ENCODE results near the gene RAB27A. TPM values are rescaled to one million over a fixed set of nuclear protein-coding genes. Genes with fewer than 3 reads are reported as not detected.

RAB27A gene
- total and polyA plus RNA-seq, 10 of the 15 experiments (the other 5 are each of a cell fraction or from before 2014, with no cell fraction given) = 13.3 to 139 (median 35.2) TPM

DNA sequence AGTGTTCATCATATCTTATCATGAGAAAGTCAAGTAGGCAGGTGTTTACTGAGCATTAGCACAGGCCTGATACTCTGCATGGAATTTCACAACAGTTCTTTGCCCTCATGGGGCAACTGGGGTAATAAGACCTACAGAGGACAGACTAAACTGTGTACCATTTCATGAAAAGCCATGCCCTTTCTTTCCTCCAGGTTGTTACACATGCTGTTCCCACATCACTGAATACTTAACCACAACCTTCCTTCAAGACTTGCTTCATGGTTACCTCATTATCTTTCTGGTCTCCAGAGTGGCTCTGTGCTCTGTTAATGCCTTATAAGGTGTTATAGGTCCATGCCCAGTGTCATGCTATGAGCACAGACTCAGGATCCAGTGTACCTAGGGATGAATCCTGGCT, 64.7 kb downstream of the RAB27A start (continued):
- TF ChIP-seq BACH1 (IDR thresholded peaks at IDR 0.05; ENCODE audit: borderline replicate concordance) (no peak), TAF1 (IDR thresholded peaks at IDR 0.05; ENCODE audit: borderline replicate concordance, low read depth, low read length) (no peak), ZNF622 (IDR thresholded peaks at IDR 0.05) (no peak), KDM1A (IDR thresholded peaks at IDR 0.05; ENCODE audit: borderline replicate concordance) (no peak), CBX3 (IDR thresholded peaks at IDR 0.05; ENCODE audit: borderline replicate concordance, low read depth) (no peak), SREBF1 (IDR thresholded peaks at IDR 0.05; ENCODE audit: low read length) (no peak), NR2C2 (IDR thresholded peaks at IDR 0.05; ENCODE audit: borderline replicate concordance, control insufficient read depth, insufficient read length, low read depth) (no peak), EED (IDR thresholded peaks at IDR 0.05; ENCODE audit: low read depth) (peak; percentile 67), TCF12 (IDR thresholded peaks at IDR 0.05; ENCODE audit: low read depth, low read length) (no peak), BMI1 (IDR thresholded peaks at IDR 0.05; ENCODE audit: borderline replicate concordance) (no peak), ZNF592 (IDR thresholded peaks at IDR 0.05) (no peak), IRF4 (IDR thresholded peaks at IDR 0.05; ENCODE audit: low read depth, low read length) (no peak), WRNIP1 (IDR thresholded peaks at IDR 0.05; ENCODE audit: borderline replicate concordance, low read depth, low read length) (no peak), KLF5 (IDR thresholded peaks at IDR 0.05; ENCODE audit: partially characterized antibody) (no peak), E2F4 (IDR thresholded peaks at IDR 0.05; ENCODE audit: low read depth, low read length) (no peak), SUZ12 (IDR thresholded peaks at IDR 0.05; ENCODE audit: unreplicated experiment) (no peak), CUX1 (IDR thresholded peaks at IDR 0.05; ENCODE audit: insufficient replicate concordance, low read depth, low read length) (no peak)
- TF ChIP-seq, protein P1, sequence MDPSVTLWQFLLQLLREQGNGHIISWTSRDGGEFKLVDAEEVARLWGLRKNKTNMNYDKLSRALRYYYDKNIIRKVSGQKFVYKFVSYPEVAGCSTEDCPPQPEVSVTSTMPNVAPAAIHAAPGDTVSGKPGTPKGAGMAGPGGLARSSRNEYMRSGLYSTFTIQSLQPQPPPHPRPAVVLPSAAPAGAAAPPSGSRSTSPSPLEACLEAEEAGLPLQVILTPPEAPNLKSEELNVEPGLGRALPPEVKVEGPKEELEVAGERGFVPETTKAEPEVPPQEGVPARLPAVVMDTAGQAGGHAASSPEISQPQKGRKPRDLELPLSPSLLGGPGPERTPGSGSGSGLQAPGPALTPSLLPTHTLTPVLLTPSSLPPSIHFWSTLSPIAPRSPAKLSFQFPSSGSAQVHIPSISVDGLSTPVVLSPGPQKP (IDR thresholded peaks at IDR 0.05; ENCODE audit: low read depth, low read length) = no peak
- TF ChIP-seq, protein P2, sequence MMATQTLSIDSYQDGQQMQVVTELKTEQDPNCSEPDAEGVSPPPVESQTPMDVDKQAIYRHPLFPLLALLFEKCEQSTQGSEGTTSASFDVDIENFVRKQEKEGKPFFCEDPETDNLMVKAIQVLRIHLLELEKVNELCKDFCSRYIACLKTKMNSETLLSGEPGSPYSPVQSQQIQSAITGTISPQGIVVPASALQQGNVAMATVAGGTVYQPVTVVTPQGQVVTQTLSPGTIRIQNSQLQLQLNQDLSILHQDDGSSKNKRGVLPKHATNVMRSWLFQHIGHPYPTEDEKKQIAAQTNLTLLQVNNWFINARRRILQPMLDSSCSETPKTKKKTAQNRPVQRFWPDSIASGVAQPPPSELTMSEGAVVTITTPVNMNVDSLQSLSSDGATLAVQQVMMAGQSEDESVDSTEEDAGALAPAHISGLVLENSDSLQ (IDR thresholded peaks at IDR 0.05) = no peak
